Transverse colon (tissue), 4 donors: Measurements from ENCODE around the gene CLCA4. TPM values are rescaled to one million over a fixed set of nuclear protein-coding genes. Genes with fewer than 3 reads are reported as not detected.
A peak's percentile ranks its signal among the peaks of the same experiment; 100 is the strongest.

Source experiments
- DNase-seq: peaks from one replicate; pipeline ENCODE4 v3.0.0-alpha.2; 2019
- H3K27ac ChIP-seq, 4 donors: fragments of 200-600 bp; sonication (generic); 2 replicates each; pipeline ENCODE4 v1.5.1; 2016 to 2018; ENCODE audit warnings: inconsistent platforms in 4 of 4
- H3K27me3 ChIP-seq: fragments of 200-600 bp; sonication (generic); 2 replicates; pipeline ENCODE4 v1.5.1; 2017; ENCODE audit warnings: inconsistent platforms
- H3K36me3 ChIP-seq, 4 donors: fragments of 200-600 bp; sonication (generic); 2 replicates each; pipeline ENCODE4 v1.5.1; 2017 to 2019; ENCODE audit warnings: inconsistent platforms in 4 of 4
- H3K4me1 ChIP-seq, 4 donors: fragments of 200-600 bp; sonication (generic); 2 replicates each; pipeline ENCODE4 v1.5.1; 2017 to 2020; ENCODE audit warnings: inconsistent platforms in 4 of 4
- H3K4me3 ChIP-seq, 4 donors: fragments of 200-600 bp; sonication (generic); 1 replicate in 1 of 4; 2 replicates in 3 of 4; pipeline versions ENCODE4 v1.5.1 to v1.6.1; 2017 to 2019; ENCODE audit warnings: inconsistent platforms in 4 of 4
- H3K9me3 ChIP-seq, 2 donors: fragments of 200-600 bp; sonication (generic); 2 replicates each; pipeline ENCODE4 v1.5.1; 2017 to 2019; ENCODE audit warnings: inconsistent platforms in 2 of 2
- EP300 ChIP-seq: sonication (generic); formaldehyde crosslinking; IDR thresholded peaks from one replicate; pipeline ENCODE4 v1.6.1; 2017; ENCODE audit warnings: antibody characterized with exemption, low read depth
- POLR2A ChIP-seq: fragments of 450-650 bp; IDR thresholded peaks from one replicate; pipeline ENCODE4 v1.6.1; 2016; ENCODE audit warnings: antibody characterized with exemption, mild to moderate bottlenecking, moderate library complexity
- POLR2AphosphoS5 ChIP-seq, 3 donors: sonication (generic); formaldehyde crosslinking; IDR thresholded peaks; one replicate each; pipeline ENCODE4 v1.6.1; 2016; ENCODE audit warnings: antibody characterized with exemption in 3 of 3
- WGBS, 2 donors: methylation state at CpG; one replicate each; pipeline ENCODE4 v1.1.5; 2018; ENCODE audit warnings: low coverage in 1 of 2; 5-methylcytosine and 5-hydroxymethylcytosine counted together
- in situ Hi-C, 4 donors: fragments of 200-750 bp; cut with MboI; loops; one replicate each; pipeline versions ENCODE4 v1.15.0 to v1.15.1; 2017; ENCODE audit warnings: low sequenced_read_pairs in 3 of 4, low pct_ligation_motif_present in 1 of 4, low pct_unique_long_range_greater_than_20kb in 1 of 4
- intact Hi-C: fragments of 100-400 bp; cut with DNase I; formaldehyde crosslinking; loops from one replicate; pipeline ENCODE4 v1.15.1; 2023; ENCODE audit warnings: low total_unique reads
- total RNA-seq, 4 donors: library from RNA; depleted of rRNA; stranded (reverse); fragments of >200 nt; gene quantifications; one replicate each; pipeline ENCODE4 v1.1.0, GENCODE V29; 2016
- TF ChIP-seq, protein P1 (sequence below), 5 experiments: fragments of 200-600 bp in 3 of 5; fragments of 450-650 bp in 2 of 5; sonication (generic) in 3 of 5; IDR thresholded peaks; 1 replicate in 2 of 5; 2 replicates in 3 of 5; pipeline ENCODE4 v1.5.1; 2016 to 2017; ENCODE audit warnings: antibody characterized with exemption in 5 of 5, inconsistent platforms in 3 of 5, mild to moderate bottlenecking in 2 of 5, moderate library complexity in 1 of 5

CLCA4 gene
- total RNA-seq, 4 donors from 2014 or later = 0.40 to 1,312 (median 849) TPM

DNA sequence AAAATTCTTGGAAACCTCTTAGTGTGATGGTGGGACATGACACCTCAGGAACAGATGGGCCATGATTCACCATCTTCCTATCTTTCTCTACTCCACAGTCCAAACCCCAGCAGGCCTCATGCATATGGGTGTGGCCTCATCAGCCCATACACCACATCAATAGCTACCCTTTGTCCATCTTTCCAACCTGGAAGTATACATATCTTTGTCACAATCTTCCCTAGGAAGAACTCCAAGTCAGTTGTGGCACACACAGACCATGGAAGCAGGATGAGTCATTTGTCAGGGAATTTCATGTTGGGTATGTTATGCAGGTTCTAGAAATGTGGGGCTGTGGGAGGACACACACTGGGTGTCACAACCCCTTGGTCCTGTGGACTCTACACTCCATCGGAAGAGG lies 30.5 kb upstream of the CLCA4 start:
- Histone ChIP-seq H3K27ac (peak overlapping the region in 1 of 4 donors; percentile 20), H3K4me1 (peaks cover 0 to 19% (median 8%) of the 10 kb centered on the region in 4 donors), H3K4me3 (no peak overlapping the region), H3K27me3 (no peaks in the 10 kb centered on the region), H3K9me3 (no peaks in the 10 kb centered on the region), H3K36me3 (no peaks in the 10 kb centered on the region)
- TF ChIP-seq, protein P1, sequence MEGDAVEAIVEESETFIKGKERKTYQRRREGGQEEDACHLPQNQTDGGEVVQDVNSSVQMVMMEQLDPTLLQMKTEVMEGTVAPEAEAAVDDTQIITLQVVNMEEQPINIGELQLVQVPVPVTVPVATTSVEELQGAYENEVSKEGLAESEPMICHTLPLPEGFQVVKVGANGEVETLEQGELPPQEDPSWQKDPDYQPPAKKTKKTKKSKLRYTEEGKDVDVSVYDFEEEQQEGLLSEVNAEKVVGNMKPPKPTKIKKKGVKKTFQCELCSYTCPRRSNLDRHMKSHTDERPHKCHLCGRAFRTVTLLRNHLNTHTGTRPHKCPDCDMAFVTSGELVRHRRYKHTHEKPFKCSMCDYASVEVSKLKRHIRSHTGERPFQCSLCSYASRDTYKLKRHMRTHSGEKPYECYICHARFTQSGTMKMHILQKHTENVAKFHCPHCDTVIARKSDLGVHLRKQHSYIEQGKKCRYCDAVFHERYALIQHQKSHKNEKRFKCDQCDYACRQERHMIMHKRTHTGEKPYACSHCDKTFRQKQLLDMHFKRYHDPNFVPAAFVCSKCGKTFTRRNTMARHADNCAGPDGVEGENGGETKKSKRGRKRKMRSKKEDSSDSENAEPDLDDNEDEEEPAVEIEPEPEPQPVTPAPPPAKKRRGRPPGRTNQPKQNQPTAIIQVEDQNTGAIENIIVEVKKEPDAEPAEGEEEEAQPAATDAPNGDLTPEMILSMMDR (IDR thresholded peaks at IDR 0.05) = no peak
- TF ChIP-seq EP300 (no peak), POLR2A (no peak), POLR2AphosphoS5 (IDR thresholded peaks at IDR 0.05) (no peak)
- intact Hi-C loops (no loop called here), in situ Hi-C loops (no loop called here)
- DNase-seq = no peak
- WGBS, 2 donors = 97 to 100% methylated on average over 1 of the region's 1 CpG

- no peak overlapping the region for H3K4me3 ChIP-seq
- intact Hi-C loops (no loop called here), in situ Hi-C loops (no loop called here)
- TF ChIP-seq POLR2A = no peak
- WGBS, 2 donors = 30 to 55% methylated on average over 1 of the region's 1 CpG
- H3K9me3 ChIP-seq = no peaks in the 10 kb centered on the region
- no peak for DNase-seq
- no peaks in the 10 kb centered on the region for H3K36me3 ChIP-seq
- H3K27ac ChIP-seq = peak overlapping the region in 2 of 4 donors; percentile 20 to 34
- no peaks in the 10 kb centered on the region for H3K27me3 ChIP-seq
- H3K4me1 ChIP-seq = peaks cover 0 to 27% (median 12%) of the 10 kb centered on the region in 4 donors
Measured at GRCh38 chr1:86517336-86517735, 29.5 kb upstream of the CLCA4 start.

DNA sequence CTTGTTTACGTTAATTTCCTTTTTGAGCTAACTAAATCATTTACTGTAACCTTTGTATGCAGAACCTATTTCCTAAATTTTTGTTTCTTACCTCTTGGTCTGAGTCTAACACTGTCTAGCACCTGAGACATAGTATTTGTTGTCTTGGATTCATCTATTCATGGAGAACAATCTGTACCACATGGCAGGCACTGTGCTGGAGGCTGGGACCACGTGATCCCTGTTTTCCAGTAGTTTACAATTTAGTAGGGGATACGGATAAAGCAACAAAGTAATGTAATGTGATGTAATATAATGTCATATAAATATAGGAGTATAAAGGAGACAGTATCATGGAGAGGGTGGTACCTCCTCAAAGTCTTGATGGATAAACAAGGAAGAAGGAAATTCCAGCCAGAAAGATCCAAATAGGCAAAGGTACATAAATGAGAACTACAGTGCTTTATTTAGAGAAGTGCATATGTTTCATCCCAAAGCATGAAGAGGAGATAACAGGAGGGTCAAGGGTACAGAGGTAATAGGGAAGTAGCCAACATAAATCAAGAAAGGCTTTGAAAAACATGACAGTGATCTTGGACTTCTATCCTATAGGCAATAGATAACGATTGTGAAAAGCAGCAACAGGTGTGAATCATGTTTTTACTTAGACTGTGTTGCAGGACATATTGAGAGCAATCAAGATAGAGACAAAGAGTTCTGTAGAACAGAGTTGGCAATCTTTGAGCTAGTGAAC lies 25.9 kb upstream of the CLCA4 start:
- Histone ChIP-seq H3K27me3 (no peaks in the 10 kb centered on the region), H3K27ac (peak overlapping the region; percentile 3 to 64 (median 48)), H3K4me1 (peaks cover 0 to 27% (median 12%) of the 10 kb centered on the region in 4 donors), H3K9me3 (no peaks in the 10 kb centered on the region), H3K4me3 (no peak overlapping the region), H3K36me3 (no peaks in the 10 kb centered on the region)
- in situ Hi-C loops = no loop called here
- peak; percentile 51 for DNase-seq
- WGBS, 2 donors = 60 to 71% methylated on average over 4 of the region's 4 CpGs
- intact Hi-C loops = loop anchor here (10.0 kb wide), 1 partner anchor 56 kb away; the partner anchor contains the start of gene CLCA1
- no peak for TF ChIP-seq POLR2A
- TF ChIP-seq POLR2AphosphoS5 (IDR thresholded peaks at IDR 0.05) = peak in 2 of 3 donors; percentile 57 to 87

DNA sequence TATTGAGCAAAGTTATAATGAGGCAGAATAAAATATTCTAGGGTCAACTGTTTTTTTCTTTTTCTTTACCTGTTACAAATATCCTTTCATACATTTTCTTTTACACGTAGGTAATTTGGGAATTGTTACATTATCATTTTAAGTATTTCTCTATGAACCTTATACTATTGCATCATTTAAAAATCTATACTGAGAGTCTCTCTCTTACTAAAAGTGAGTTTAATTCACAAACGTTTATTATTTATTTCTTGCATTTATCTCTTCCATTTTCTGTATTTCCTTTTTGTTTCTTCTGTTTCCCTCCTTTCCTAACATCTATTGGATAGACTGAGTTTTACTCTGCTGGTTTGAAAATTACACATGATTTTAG lies 25.4 kb upstream of the CLCA4 start:
- intact Hi-C loops = loop anchor here (10.0 kb wide), 1 partner anchor 57 kb away; the partner anchor contains the start of gene CLCA1
- H3K27ac ChIP-seq = peak overlapping the region; percentile 3 to 64 (median 48)
- peaks cover 0 to 31% (median 12%) of the 10 kb centered on the region in 4 donors for H3K4me1 ChIP-seq
- no peak overlapping the region for H3K4me3 ChIP-seq
- WGBS, 2 donors = 57 to 70% methylated on average over 2 of the region's 2 CpGs
- no peaks in the 10 kb centered on the region for H3K27me3 ChIP-seq
- in situ Hi-C loops = no loop called here
- TF ChIP-seq POLR2AphosphoS5 (IDR thresholded peaks at IDR 0.05) (no peak), EP300 (no peak), POLR2A (no peak)
- TF ChIP-seq, protein P1 (IDR thresholded peaks at IDR 0.05) = no peak
- no peak for DNase-seq
- no peaks in the 10 kb centered on the region for H3K9me3 ChIP-seq
- no peaks in the 10 kb centered on the region for H3K36me3 ChIP-seq

- 65 to 70% methylated on average over 3 of the region's 3 CpGs for WGBS, 2 donors
- Histone ChIP-seq H3K27me3 (no peaks in the 10 kb centered on the region), H3K27ac (peak overlapping the region in 3 of 4 donors; percentile 43 to 64 (median 52)), H3K9me3 (no peaks in the 10 kb centered on the region), H3K36me3 (no peaks in the 10 kb centered on the region), H3K4me1 (peaks cover 0 to 31% (median 12%) of the 10 kb centered on the region in 4 donors), H3K4me3 (no peak overlapping the region)
- no peak for DNase-seq
- in situ Hi-C loops = no loop called here
- TF ChIP-seq POLR2AphosphoS5 (IDR thresholded peaks at IDR 0.05) (no peak), POLR2A (no peak), EP300 (no peak)
- TF ChIP-seq, protein P1 (IDR thresholded peaks at IDR 0.05) = no peak
- intact Hi-C loops = loop anchor here (10.0 kb wide), 1 partner anchor 57 kb away; the partner anchor contains the start of gene CLCA1
Measured at GRCh38 chr1:86522240-86522639, 24.6 kb upstream of the CLCA4 start.
